Measurements from ENCODE around the gene MAP2K3. TPM values are rescaled to one million over a fixed set of nuclear protein-coding genes. Genes with fewer than 3 reads are reported as not detected.
"Not testable (repeated sequence)": the region's sequence is repeated elsewhere in the genome, so short reads cannot be mapped to it uniquely, and the experiment has no call there.

MAP2K3 gene
- total and polyA plus RNA-seq, 2 of the 8 experiments (the other 6 are each of a cell fraction or from before 2014, with no cell fraction given): 16.9 to 33.5 TPM

DNA sequence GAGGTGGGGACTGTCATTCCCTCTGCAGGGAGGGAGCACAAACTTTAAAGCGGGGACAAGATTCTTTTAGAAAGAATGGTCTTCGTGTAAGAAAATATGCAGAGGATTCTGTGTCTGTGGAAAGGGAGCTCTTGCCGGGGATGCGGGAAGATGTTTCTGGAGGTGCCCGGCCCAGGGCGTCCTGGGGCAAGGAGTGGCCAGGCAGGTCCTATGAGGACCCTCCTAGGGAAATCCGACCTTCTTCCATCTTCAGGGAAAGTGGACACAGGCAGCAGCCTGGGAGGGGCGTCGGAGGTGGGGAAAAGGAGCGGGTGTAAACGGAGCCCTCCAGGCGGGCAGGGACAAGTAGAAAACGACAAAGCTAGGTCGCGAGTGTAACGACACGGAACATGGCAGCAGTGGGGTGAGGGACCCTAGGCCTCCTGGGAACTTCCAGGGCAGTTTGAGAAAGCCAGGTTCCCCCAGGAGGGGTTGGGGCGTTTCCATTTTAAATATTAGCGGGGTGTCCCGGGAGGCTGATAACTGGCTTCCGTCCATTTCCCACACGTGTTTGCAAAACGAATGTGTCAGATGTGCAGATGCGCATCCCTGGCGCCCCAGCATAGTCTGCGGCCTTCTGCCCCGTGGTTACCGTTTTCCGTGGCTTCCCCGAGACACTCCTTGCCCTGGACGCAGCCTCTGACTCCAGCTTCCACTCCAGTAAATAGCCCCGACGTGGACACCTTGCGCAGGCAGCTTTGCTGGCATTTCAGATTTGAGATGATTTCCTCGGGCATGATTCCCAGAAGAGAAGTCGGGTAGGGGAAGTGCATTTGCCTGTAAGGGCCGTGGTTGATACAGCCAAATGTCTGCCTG lies 39.0 kb downstream of the MAP2K3 start:
- H3K9ac ChIP-seq (replicated peaks in 1 of 4; ENCODE audit: extremely low read depth in 1 of 4, low read depth in 3 of 4, low read length in 3 of 4); FAIRE-seq: not testable (repeated sequence)
- TF ChIP-seq KDM4A (IDR thresholded peaks at IDR 0.05; ENCODE audit: low read depth, low read length, severe bottlenecking): peak; percentile 3

More for the DNA sequence above, 39.0 kb downstream of the MAP2K3 start:
- H3K27me3 ChIP-seq (replicated peaks in 1 of 4; ENCODE audit: control insufficient read depth in 3 of 4, extremely low read depth in 1 of 4, insufficient read depth in 3 of 4, low read length in 3 of 4); H3K56ac ChIP-seq (replicated peaks; ENCODE audit: insufficient read length, low read depth, low read length); H3K27ac ChIP-seq (ENCODE audit: low read depth, low read length); H4K5ac ChIP-seq (ENCODE audit: insufficient read length, low read depth, low read length); H3K79me1 ChIP-seq (ENCODE audit: low read depth, low read length); H3K4ac ChIP-seq (replicated peaks; ENCODE audit: insufficient read length, low read depth, low read length); H2AFZ ChIP-seq (ENCODE audit: low read length); H3K79me2 ChIP-seq (ENCODE audit: control insufficient read depth in 1 of 2, insufficient read depth in 2 of 2, low read length in 2 of 2); H3K14ac ChIP-seq (ENCODE audit: insufficient read length); H2BK20ac ChIP-seq (ENCODE audit: low read length); H4K8ac ChIP-seq (ENCODE audit: extremely low read depth, insufficient read depth, low read length); H3K18ac ChIP-seq (ENCODE audit: extremely low read depth, low read length); H2AK5ac ChIP-seq (ENCODE audit: low read depth, low read length); CTCF ChIA-PET (ENCODE audit: partially characterized antibody); DNase-seq (ENCODE audit: low read depth in 1 of 2, low spot score in 2 of 2); H3K36me3 ChIP-seq (ENCODE audit: control insufficient read depth in 2 of 4, insufficient read depth in 4 of 4, low read length in 3 of 4); H2BK12ac ChIP-seq (ENCODE audit: low read depth, low read length); H3K23ac ChIP-seq (ENCODE audit: insufficient read length); H2BK15ac ChIP-seq (ENCODE audit: low read length); H3K4me1 ChIP-seq (replicated peaks in 1 of 4; ENCODE audit: control insufficient read depth in 3 of 4, insufficient read depth in 4 of 4, low read length in 3 of 4); H2BK120ac ChIP-seq (replicated peaks; ENCODE audit: low read depth, low read length); H3K23me2 ChIP-seq (ENCODE audit: low read depth, low read length); H3K9me3 ChIP-seq (ENCODE audit: insufficient read depth in 2 of 2, low read depth in 1 of 2, low read length in 1 of 2); H4K20me1 ChIP-seq (replicated peaks in 1 of 2; ENCODE audit: control insufficient read depth in 1 of 2, insufficient read depth in 2 of 2, low read length in 2 of 2); H4K91ac ChIP-seq (replicated peaks; ENCODE audit: insufficient read length, low read length); H2BK5ac ChIP-seq (ENCODE audit: low read depth, low read length): not testable (repeated sequence)
- 68% methylated on average over 33 of the region's 37 CpGs; no CpG with 5 or more reads in 1 of the 2 experiments for WGBS, 2 experiments (ENCODE audit: extremely low coverage in 1 of 2, insufficient coverage in 1 of 2, insufficient read length in 1 of 2, insufficient replicate concordance in 2 of 2, low coverage in 1 of 2, low lambda C conversion rate in 2 of 2, missing lambda C conversion rate in 1 of 2)
- Histone ChIP-seq H3K4me2 (ENCODE audit: insufficient read depth in 1 of 2, low read depth in 2 of 2, low read length in 2 of 2) (peak overlapping the region; percentile 63 to 67), H3K4me3 (ENCODE audit: extremely low read depth in 1 of 4, insufficient read depth in 2 of 4, low read depth in 3 of 4, low read length in 4 of 4) (peak overlapping the region; percentile 34 to 82 (median 54); a peak in 6 of 8 replicates)
- POLR2A ChIA-PET (ENCODE audit: partially characterized antibody): interaction anchor here (1.1 kb wide), 1 partner anchor 34 kb away, joined by 3 read pairs; no protein-coding TSS in a partner anchor
